ENCODE results near the gene ATOX1.

The ATOX1 gene

DNA sequence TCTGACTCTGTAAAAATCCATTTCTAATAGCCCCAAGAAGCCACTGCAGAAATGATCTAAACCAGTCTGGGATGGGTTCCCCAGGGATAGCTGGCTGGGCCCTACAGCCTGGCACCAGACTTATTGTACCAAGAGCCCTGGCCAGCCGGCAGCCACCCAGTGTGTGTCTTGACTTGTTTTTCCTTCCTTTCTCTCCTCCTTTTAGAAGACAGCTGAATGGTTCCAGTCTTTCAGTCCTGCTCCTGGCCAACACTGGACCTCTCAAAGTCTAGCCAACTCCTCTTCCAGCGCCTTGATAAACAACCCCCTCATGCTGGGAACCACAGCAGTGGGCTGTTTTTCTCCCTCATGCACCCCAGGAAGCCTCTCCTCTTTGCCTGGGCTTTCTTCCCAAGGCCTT, 34.1 kb downstream of the ATOX1 start:
- in situ Hi-C loops (cut with HindIII; ENCODE audit: low pct_ligation_motif_present, low sequenced_read_pairs) = no loop called here

DNA sequence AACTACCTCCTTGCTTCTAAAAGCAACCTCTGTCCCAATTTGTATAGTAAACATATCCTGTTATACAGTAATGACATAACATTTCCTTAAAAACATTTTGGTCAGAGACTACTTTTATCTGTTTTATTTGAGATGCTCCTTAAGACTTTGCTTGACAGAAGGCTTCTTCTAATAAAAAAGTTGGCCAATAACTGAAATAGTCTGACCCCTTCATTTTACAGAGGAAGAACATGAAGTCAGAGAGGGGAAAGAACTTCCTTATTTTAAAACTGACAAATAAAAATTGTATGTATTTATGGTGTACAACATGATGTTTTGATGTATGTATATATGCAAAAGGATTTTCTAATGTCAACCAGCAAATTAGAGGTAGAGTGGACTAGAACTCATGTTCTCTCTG, 35.9 kb downstream of the ATOX1 start:
- TF ChIP-seq, protein P1, sequence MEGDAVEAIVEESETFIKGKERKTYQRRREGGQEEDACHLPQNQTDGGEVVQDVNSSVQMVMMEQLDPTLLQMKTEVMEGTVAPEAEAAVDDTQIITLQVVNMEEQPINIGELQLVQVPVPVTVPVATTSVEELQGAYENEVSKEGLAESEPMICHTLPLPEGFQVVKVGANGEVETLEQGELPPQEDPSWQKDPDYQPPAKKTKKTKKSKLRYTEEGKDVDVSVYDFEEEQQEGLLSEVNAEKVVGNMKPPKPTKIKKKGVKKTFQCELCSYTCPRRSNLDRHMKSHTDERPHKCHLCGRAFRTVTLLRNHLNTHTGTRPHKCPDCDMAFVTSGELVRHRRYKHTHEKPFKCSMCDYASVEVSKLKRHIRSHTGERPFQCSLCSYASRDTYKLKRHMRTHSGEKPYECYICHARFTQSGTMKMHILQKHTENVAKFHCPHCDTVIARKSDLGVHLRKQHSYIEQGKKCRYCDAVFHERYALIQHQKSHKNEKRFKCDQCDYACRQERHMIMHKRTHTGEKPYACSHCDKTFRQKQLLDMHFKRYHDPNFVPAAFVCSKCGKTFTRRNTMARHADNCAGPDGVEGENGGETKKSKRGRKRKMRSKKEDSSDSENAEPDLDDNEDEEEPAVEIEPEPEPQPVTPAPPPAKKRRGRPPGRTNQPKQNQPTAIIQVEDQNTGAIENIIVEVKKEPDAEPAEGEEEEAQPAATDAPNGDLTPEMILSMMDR (IDR thresholded peaks at IDR 0.05; ENCODE audit: low read depth, low read length, missing control alignments) = no peak
- H3K36me3 ChIP-seq (replicated peaks) = no peaks in the 10 kb centered on the region
- H3K27ac ChIP-seq = no peak overlapping the region
- in situ Hi-C loops (cut with HindIII; ENCODE audit: low pct_ligation_motif_present, low sequenced_read_pairs) = no loop called here
- no peak for DNase-seq
- H3K27me3 ChIP-seq (replicated peaks) = no peaks in the 10 kb centered on the region
- no peak overlapping the region for H3K4me3 ChIP-seq (ENCODE audit: low read depth, low read length)

More for the DNA sequence above, 34.1 kb downstream of the ATOX1 start:
- no peak overlapping the region for H3K4me3 ChIP-seq (ENCODE audit: low read depth, low read length)
- DNase-seq = no peak
- no peaks in the 10 kb centered on the region for H3K36me3 ChIP-seq (replicated peaks)
- H3K27ac ChIP-seq = no peak overlapping the region
- H3K27me3 ChIP-seq (replicated peaks) = no peaks in the 10 kb centered on the region
- TF ChIP-seq, protein P1 (IDR thresholded peaks at IDR 0.05; ENCODE audit: low read depth, low read length, missing control alignments) = no peak

DNA sequence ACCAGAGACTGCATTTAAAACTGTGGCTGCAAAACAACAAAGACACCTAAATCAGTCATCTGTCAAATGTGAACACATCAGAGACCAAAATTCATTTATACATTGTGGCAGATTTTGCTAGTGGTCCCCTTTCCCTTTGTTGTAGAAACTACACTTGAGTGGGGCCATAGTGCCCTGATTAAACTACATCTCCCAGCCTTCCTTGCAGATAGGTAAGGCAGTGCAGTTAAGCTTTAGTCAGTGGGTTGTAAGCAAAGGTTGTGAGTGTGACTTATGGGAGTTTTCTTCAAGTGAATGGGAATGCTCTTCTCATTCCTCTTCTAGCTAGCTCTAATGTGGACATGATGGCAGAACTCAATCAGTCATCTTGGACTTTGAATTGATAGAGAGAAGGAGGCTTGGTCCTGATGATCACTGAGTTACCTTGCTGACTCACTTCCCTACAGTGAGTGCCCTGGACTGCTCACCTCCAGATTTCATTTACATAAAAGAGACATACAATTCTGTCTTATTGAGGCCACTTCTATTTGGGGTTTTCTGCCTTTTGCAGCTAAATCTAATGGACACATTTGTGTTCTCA, 36.5 kb downstream of the ATOX1 start:
- Histone ChIP-seq H3K4me3 (ENCODE audit: low read depth, low read length) (no peak overlapping the region), H3K36me3 (replicated peaks) (no peaks in the 10 kb centered on the region), H3K27ac (no peak overlapping the region), H3K27me3 (replicated peaks) (no peaks in the 10 kb centered on the region)
- TF ChIP-seq, protein P1 (IDR thresholded peaks at IDR 0.05; ENCODE audit: low read depth, low read length, missing control alignments) = no peak
- no peak for DNase-seq
- in situ Hi-C loops (cut with HindIII; ENCODE audit: low pct_ligation_motif_present, low sequenced_read_pairs) = no loop called here

DNA sequence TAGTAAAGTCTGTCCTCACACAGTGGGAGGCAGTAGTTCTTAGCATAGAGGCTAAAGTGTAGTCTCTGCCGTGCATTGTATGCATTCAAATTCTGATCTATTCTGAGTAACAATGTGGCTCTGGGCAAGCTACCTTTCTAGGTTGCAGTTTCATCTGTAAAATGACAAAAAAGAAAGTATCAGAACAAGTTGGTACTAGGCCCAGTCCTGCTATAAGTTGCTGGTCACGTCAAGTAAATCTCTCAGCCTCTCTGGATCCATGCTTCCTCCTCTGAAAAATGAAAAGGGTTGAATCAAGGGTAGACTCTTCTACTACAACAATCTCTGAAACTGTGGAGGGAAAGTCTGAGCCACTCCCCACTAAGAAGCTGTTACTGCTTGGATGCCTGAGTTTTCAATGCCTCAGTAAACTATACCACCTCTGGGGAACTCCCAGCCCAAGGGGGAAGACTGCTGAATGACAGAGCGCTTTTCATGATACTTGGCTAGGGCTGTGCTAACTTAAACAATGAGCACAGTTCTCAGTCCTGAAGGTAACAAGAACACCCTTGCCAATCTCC, 37.3 kb downstream of the ATOX1 start:
- Histone ChIP-seq H3K27me3 (replicated peaks) (no peaks in the 10 kb centered on the region), H3K4me3 (ENCODE audit: low read depth, low read length) (no peak overlapping the region), H3K36me3 (replicated peaks) (no peaks in the 10 kb centered on the region), H3K27ac (no peak overlapping the region)
- in situ Hi-C loops (cut with HindIII; ENCODE audit: low pct_ligation_motif_present, low sequenced_read_pairs) = no loop called here
- TF ChIP-seq, protein P1 (IDR thresholded peaks at IDR 0.05; ENCODE audit: low read depth, low read length, missing control alignments) = no peak
- no peak for DNase-seq

DNA sequence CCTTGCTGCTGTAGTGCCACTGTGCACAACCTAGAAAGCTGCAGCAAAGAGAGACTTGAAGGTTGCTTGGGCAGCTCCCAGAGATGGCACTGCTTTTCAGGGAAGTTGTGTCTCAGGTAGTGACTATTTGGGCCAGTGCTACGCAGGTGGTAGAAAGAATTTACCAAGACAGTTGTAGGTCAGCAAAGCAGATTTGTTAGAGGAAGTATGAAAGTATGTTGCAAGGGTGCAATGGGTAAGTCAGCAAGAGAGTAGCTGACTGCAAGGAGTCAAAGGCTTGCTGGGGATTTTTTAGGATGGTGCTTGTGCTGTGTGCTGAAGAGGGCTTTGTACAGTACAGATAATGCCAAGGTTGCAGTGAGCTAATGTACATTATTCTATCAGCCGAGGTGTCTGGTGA, 38.2 kb downstream of the ATOX1 start:
- TF ChIP-seq, protein P1 (IDR thresholded peaks at IDR 0.05; ENCODE audit: low read depth, low read length, missing control alignments) = no peak
- Histone ChIP-seq H3K27ac (peak overlapping the region; percentile 76), H3K36me3 (replicated peaks) (no peaks in the 10 kb centered on the region), H3K27me3 (replicated peaks) (no peaks in the 10 kb centered on the region), H3K4me3 (ENCODE audit: low read depth, low read length) (no peak overlapping the region)
- in situ Hi-C loops (cut with HindIII; ENCODE audit: low pct_ligation_motif_present, low sequenced_read_pairs) = no loop called here
- no peak for DNase-seq
